ENCODE data around the gene PARVG. TPM values are rescaled to one million over a fixed set of nuclear protein-coding genes. Genes with fewer than 3 reads are reported as not detected.

Gene PARVG
- polyA plus RNA-seq, 2 of the 4 experiments (the other 2 are of a cell fraction), result not detected

GRCh38 chr22:44190381-44190976 is 9.8 kb downstream of the PARVG start:
- FAIRE-seq (no peak), ATAC-seq (no peak), DNase-seq (ENCODE audit: low read depth in 1 of 2, low spot score in 1 of 2) (no peak)
- H3K9me3 ChIP-seq, result no peaks in the 10 kb centered on the region
- ChIA-PET POLR2A (interaction anchor here (0.7 kb wide), 1 partner anchor 9 kb away, joined by 3 read pairs; no protein-coding TSS in a partner anchor), CTCF (no interaction called here)
- TF ChIP-seq CBX2 (IDR thresholded peaks at IDR 0.05; ENCODE audit: borderline replicate concordance, low read depth) (no peak), RARB (CRISPR knock-in tag; IDR thresholded peaks at IDR 0.05) (no peak), CHD2 (IDR thresholded peaks at IDR 0.05; ENCODE audit: low read length, partially characterized antibody) (no peak), ZNF302 (CRISPR knock-in tag; IDR thresholded peaks at IDR 0.05) (no peak), HEYL (CRISPR knock-in tag; IDR thresholded peaks at IDR 0.05) (no peak), HMGXB4 (CRISPR knock-in tag; IDR thresholded peaks at IDR 0.05; ENCODE audit: borderline replicate concordance) (no peak), ATOH8 (CRISPR knock-in tag; IDR thresholded peaks at IDR 0.05; ENCODE audit: low read depth) (no peak)
- H3K27ac ChIP-seq, result no peak overlapping the region
- H3K4me3 ChIP-seq, result no peak overlapping the region
- H3K4me2 ChIP-seq, result no peak overlapping the region
- 78% methylated on average over 6 of the region's 12 CpGs for WGBS (ENCODE audit: missing lambda C conversion rate)
- H3K4me1 ChIP-seq, result peaks cover 9% of the 10 kb centered on the region; the same call in 2 of the 3 replicates

- no peak for DNase-seq (ENCODE audit: low read depth in 1 of 2, low spot score in 1 of 2)
- WGBS (ENCODE audit: missing lambda C conversion rate), result 68% methylated on average over 8 of the region's 9 CpGs
- POLR2A ChIA-PET, result interaction anchor here (0.7 kb wide), 1 partner anchor 10 kb away, joined by 3 read pairs; no protein-coding TSS in a partner anchor
- Histone ChIP-seq H3K27ac (no peak overlapping the region), H3K4me2 (no peak overlapping the region), H3K4me3 (no peak overlapping the region), H3K4me1 (peaks cover 9% of the 10 kb centered on the region; the same call in 2 of the 3 replicates), H3K9me3 (no peaks in the 10 kb centered on the region)
- TF ChIP-seq SMC3 (IDR thresholded peaks at IDR 0.05), result no peak
- TF ChIP-seq MYC (IDR thresholded peaks at IDR 0.05; ENCODE audit: borderline replicate concordance, low read length), result no peak
- no peak for TF ChIP-seq HOXB5 (CRISPR knock-in tag; IDR thresholded peaks at IDR 0.05)
- no peak for TF ChIP-seq TFCP2L1 (CRISPR knock-in tag; IDR thresholded peaks at IDR 0.05)
- TF ChIP-seq JUNB (IDR thresholded peaks at IDR 0.05), result no peak
- no peak for TF ChIP-seq GATA3 (IDR thresholded peaks at IDR 0.05; ENCODE audit: borderline replicate concordance)
- no peak for TF ChIP-seq HES2 (IDR thresholded peaks at IDR 0.05)
- no peak for TF ChIP-seq CBX8 (IDR thresholded peaks at IDR 0.05)
- TF ChIP-seq FOSL2 (IDR thresholded peaks at IDR 0.05), result no peak
- TF ChIP-seq FOSL2 (CRISPR knock-in tag; IDR thresholded peaks at IDR 0.05), result no peak
- no peak for TF ChIP-seq NFE2L2 (conservative IDR thresholded peaks at IDR 0.05; ENCODE audit: low read length)
- no peak for TF ChIP-seq HEYL (CRISPR knock-in tag; IDR thresholded peaks at IDR 0.05)
- FAIRE-seq, result no peak
- ATAC-seq, result no peak
- CTCF ChIA-PET, result no interaction called here
Measured at GRCh38 chr22:44191036-44191454, 10.3 kb downstream of the PARVG start.

- ChIA-PET CTCF (no interaction called here), POLR2A (no interaction called here)
- Histone ChIP-seq H3K27ac (no peak overlapping the region; a peak in 1 of 6 replicates), H3K4me2 (no peak overlapping the region), H3K4me3 (no peak overlapping the region), H3K9me3 (no peaks in the 10 kb centered on the region), H3K4me1 (peaks cover 9% of the 10 kb centered on the region; the same call in 2 of the 3 replicates)
- whole genome bisulfite sequencing (ENCODE audit: missing lambda C conversion rate), result 77% methylated on average over 5 of the region's 8 CpGs
- ATAC-seq (peak; percentile 35 to 81; a peak in 3 of 6 replicates), FAIRE-seq (no peak), DNase-seq (ENCODE audit: low read depth in 1 of 2, low spot score in 1 of 2) (peak in 1 of 2 experiments; percentile 56)
- TF ChIP-seq GATA3 (IDR thresholded peaks at IDR 0.05; ENCODE audit: borderline replicate concordance), result no peak
- no peak for TF ChIP-seq CHD2 (IDR thresholded peaks at IDR 0.05; ENCODE audit: low read length, partially characterized antibody)
- no peak for TF ChIP-seq RAD21 (conservative IDR thresholded peaks at IDR 0.05 in 1 of 2, IDR thresholded peaks at IDR 0.05 in 1 of 2)
- no peak for TF ChIP-seq E2F6 (IDR thresholded peaks at IDR 0.05; ENCODE audit: borderline replicate concordance, low read depth)
- TF ChIP-seq USF2 (IDR thresholded peaks at IDR 0.05), result no peak
- no peak for TF ChIP-seq MAX (IDR thresholded peaks at IDR 0.05)
- no peak for TF ChIP-seq EHMT2 (IDR thresholded peaks at IDR 0.05; ENCODE audit: low read depth)
- no peak for TF ChIP-seq BHLHE40 (IDR thresholded peaks at IDR 0.05; ENCODE audit: low read depth, low read length)
- TF ChIP-seq ZFP36 (IDR thresholded peaks at IDR 0.05; ENCODE audit: borderline replicate concordance, partially characterized antibody), result no peak
- TF ChIP-seq MAFK (IDR thresholded peaks at IDR 0.05; ENCODE audit: partially characterized antibody), result no peak
- TF ChIP-seq RFX5 (IDR thresholded peaks at IDR 0.05), result no peak
- TF ChIP-seq CBX8 (IDR thresholded peaks at IDR 0.05), result no peak
- TF ChIP-seq JUNB (IDR thresholded peaks at IDR 0.05), result no peak
- no peak for TF ChIP-seq BCL3 (IDR thresholded peaks at IDR 0.05)
Measured at GRCh38 chr22:44192098-44192815, 11.5 kb downstream of the PARVG start.

Measured in A549 (cell line).